ENCODE data around the gene MYOZ1. TPM values are rescaled to one million over a fixed set of nuclear protein-coding genes. Genes with fewer than 3 reads are reported as not detected.

Gene MYOZ1
- total and polyA plus RNA-seq, 5 experiments from 2014 or later: not detected

DNA sequence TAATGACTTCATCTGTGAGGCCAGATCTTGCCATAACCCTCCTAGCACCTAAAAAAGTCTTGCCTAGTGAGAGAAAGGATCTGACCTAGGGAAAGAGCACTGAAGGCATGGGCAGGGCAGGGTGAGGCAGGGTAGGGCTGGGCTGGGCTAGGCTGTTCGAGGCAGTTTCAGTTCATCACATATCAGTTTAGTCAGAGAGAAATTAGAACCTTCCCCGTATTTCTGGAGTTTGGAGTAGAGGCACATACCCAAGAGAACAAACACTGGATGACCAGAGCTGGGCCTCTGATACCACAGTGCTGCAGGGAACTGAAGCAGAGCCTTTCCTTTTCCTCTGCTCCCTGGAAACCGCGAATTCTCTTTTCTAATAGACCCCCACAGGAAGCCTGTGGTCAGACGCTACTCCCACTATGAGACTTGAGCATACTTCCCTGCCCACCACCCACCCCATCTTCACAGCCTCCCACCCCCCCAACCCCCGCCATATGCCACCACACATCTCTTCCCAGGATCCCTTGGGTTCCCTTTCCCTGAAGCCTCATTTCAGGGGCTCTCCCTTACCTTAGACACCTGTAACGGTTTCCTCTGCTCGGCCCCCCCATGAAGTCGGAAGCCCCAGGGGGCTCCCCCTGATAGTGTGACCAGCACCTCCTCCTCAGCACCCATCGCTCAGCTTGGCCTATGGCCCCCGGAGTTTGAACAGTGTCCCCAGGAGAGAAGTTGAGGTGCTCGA, 14.1 kb upstream of the MYOZ1 start:
- Mint-ChIP-seq H3K27ac (peak overlapping the region in 1 of 10 donors; percentile 32), H3K27me3 (peaks cover 0 to 2% (median 0%) of the 10 kb centered on the region in 5 donors), H3K4me3 (no peak overlapping the region), H3K9me3 (no peaks in the 10 kb centered on the region), H3K4me1 (peaks cover 5 to 8% (median 7%) of the 10 kb centered on the region in 4 donors), H3K36me3 (no peaks in the 10 kb centered on the region)
- ATAC-seq (no peak), DNase-seq (no peak)
- POLR2A ChIA-PET: no interaction called here

DNA sequence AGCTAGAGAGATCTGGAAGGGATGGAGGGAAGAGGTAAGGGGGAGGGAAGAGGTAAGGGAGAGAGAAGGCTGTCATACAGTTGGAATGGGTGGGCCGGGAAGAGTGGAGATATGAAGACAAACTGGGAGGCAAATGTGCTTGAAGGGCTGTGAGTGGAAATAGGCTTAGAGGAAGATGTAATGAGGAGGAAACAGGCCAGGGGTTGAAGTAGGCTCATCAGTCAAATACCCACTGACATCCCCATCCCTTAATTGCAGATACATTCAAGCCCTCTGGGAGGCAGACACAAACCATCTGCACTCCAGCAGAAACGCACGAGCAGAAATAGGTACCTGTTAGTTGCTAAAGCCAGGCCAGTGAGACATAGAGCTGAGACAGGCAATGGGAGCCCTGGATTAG, 12.4 kb upstream of the MYOZ1 start:
- Mint-ChIP-seq H3K27ac (no peak overlapping the region), H3K4me3 (no peak overlapping the region), H3K4me1 (peaks cover 5 to 11% (median 7%) of the 10 kb centered on the region in 4 donors), H3K27me3 (peaks cover 0 to 3% (median 0%) of the 10 kb centered on the region in 5 donors), H3K36me3 (no peaks in the 10 kb centered on the region), H3K9me3 (no peaks in the 10 kb centered on the region)
- POLR2A ChIA-PET: no interaction called here
- DNase-seq (no peak), ATAC-seq (no peak)

DNA sequence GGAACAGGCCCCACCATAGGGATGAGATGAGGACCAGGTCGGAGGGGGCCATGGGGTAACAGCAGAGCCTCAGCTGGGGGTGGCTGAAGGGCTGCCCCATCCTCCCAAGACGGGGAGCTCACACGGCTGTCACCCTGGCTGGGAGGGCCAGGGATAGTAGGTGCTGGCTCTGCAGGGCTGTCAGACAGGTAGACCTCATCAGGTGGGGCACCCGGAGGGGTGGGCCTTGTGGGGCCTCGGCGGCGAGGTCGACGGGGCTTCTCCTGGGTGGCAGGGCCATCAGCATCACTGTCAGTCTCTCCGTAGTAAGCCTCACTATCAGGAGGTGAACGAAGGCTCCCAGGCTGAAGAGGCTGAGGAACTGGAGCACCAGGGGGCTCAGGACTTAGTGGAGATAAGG, 11.9 kb upstream of the MYOZ1 start:
- peaks cover 0 to 3% (median 0%) of the 10 kb centered on the region in 5 donors for H3K27me3 Mint-ChIP-seq
- no peak overlapping the region for H3K4me3 Mint-ChIP-seq
- H3K36me3 Mint-ChIP-seq: no peaks in the 10 kb centered on the region
- H3K9me3 Mint-ChIP-seq: no peaks in the 10 kb centered on the region
- DNase-seq (no peak), ATAC-seq (no peak)
- no peak overlapping the region for H3K27ac Mint-ChIP-seq
- H3K4me1 Mint-ChIP-seq: peaks cover 5 to 11% (median 8%) of the 10 kb centered on the region in 4 donors
- POLR2A ChIA-PET: no interaction called here

DNA sequence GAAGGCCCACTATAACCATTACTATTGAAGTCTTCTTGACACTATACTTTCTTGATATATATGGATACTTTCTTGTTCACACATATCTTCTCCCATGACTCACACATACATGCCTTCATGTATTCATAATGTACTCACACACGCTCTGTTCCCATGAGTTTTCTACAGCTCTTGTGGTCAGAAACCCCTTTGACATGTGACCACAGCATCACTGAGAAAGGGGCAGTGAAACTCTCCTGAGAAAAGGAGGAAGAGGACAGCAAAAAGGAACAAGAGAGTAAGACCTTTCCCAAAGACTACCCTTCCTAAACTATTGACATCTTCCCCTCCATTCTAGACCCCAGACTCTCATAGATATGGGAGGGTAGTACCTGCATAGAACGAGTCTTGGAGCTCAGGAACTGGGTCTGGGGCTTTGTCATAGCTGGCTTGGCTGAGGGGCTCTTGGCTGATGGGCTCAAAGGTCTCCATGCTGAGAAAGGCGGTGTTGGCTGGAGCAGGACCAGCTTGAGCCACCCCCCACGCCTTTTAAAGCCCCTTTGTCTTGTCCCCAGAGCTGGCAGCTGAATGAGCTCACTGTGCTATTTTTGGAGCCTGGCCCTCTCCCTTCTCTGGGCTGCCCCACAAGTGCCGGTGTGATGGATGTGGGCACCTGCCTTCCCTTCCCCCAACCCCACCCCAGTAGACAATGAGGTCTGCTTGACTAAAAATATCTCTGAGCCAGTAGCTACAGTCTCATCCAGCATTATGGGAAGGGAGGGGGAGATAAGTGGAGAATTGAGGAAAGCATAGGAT, 9.5 kb upstream of the MYOZ1 start:
- peaks cover 0 to 8% (median 2%) of the 10 kb centered on the region in 5 donors for H3K27me3 Mint-ChIP-seq
- no peaks in the 10 kb centered on the region for H3K36me3 Mint-ChIP-seq
- POLR2A ChIA-PET: no interaction called here
- ATAC-seq: no peak
- no peak overlapping the region for H3K4me3 Mint-ChIP-seq
- peaks cover 3 to 17% (median 11%) of the 10 kb centered on the region in 4 donors for H3K4me1 Mint-ChIP-seq
- H3K9me3 Mint-ChIP-seq: no peaks in the 10 kb centered on the region
- DNase-seq: no peak
- peak overlapping the region in 1 of 10 donors; percentile 19 for H3K27ac Mint-ChIP-seq

DNA sequence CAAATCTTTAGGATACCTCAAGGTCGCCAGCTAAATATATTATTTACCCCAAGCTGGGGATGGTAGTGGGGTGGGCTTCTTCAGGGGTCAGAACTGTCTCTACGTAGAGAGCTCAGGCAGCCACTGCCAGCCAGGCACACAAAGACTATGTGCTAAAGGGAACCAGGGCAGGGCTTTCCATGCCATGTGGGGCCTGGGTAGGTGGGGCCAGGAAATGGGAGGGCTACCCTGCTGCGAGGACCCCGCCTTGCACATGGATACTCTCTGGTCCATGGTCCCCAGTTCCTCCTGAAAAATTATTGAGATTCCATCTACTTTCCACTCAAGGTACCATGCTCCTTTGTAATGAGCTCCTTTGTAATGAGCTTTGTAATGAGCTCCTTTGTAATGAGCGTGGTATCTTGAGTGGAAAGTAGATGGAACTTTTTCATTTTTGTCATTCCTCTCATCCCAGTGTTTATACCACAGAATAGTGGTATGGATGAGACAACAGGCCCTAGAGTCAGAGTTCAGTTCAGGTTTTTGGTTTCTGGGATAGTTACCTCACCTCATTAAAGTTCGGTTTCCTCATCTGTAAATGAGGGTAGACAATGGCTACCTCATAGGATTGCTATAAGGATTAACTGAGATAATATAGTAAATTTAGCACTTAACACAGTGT, 8.7 kb upstream of the MYOZ1 start:
- Mint-ChIP-seq H3K9me3 (no peaks in the 10 kb centered on the region), H3K36me3 (no peaks in the 10 kb centered on the region), H3K4me1 (peaks cover 0 to 13% (median 8%) of the 10 kb centered on the region in 4 donors), H3K4me3 (no peak overlapping the region), H3K27me3 (peaks cover 0 to 8% (median 2%) of the 10 kb centered on the region in 5 donors), H3K27ac (no peak overlapping the region)
- POLR2A ChIA-PET: interaction anchor here (0.5 kb wide), 1 partner anchor 169 kb away, joined by 5 read pairs; no protein-coding TSS in a partner anchor
- DNase-seq (no peak), ATAC-seq (no peak)

DNA sequence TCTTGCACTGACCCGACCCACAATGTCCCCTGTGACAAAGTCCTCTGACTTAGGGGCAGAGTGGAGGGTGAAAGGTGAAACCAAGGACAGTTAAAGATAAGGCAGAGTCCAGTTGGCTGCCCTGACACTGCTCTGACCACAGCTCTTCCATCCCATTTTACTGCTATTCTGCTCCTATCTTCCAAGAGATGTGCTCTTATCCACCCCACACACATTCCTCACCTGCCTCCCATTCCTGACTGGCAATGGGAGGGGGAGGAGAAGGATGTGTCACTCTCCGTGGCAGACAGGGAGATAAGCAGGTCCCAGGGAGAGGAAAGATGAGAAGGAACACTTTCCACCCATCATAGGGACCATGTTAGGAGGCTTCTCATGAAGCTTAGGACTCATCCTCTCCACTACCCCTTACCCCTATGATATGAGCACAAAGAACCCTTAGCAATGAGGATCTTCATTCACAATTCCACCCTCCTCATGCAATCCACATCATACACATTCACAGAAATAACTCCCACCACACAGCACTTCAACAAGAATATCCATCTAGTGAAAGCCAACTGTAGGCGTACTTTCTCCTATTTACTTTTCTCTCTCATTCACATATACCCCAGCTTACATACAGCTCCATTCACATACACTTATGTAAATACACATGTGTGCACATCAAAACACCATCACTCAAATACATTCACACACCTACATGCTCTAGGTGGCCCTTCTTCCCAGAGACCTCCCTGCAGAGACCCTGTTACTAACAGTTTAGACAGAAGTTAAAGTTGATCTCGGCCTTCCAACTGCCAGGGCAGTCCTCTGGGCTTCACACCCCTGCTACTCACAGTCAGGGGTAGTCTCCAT, 7.9 kb upstream of the MYOZ1 start:
- no peaks in the 10 kb centered on the region for H3K9me3 Mint-ChIP-seq
- ATAC-seq (no peak), DNase-seq (no peak)
- POLR2A ChIA-PET: interaction anchor here (0.5 to 1.7 kb wide), 2 partner anchors 113 to 168 kb away, joined by 4 to 5 read pairs; no protein-coding TSS in a partner anchor
- peak overlapping the region; percentile 2 to 83 (median 54) for H3K4me3 Mint-ChIP-seq
- H3K27ac Mint-ChIP-seq: peak overlapping the region in 3 of 10 donors; percentile 13 to 80 (median 41)
- H3K36me3 Mint-ChIP-seq: no peaks in the 10 kb centered on the region
- peaks cover under 1 to 13% (median 8%) of the 10 kb centered on the region in 4 donors for H3K4me1 Mint-ChIP-seq
- peaks cover 0 to 8% (median 2%) of the 10 kb centered on the region in 5 donors for H3K27me3 Mint-ChIP-seq

DNA sequence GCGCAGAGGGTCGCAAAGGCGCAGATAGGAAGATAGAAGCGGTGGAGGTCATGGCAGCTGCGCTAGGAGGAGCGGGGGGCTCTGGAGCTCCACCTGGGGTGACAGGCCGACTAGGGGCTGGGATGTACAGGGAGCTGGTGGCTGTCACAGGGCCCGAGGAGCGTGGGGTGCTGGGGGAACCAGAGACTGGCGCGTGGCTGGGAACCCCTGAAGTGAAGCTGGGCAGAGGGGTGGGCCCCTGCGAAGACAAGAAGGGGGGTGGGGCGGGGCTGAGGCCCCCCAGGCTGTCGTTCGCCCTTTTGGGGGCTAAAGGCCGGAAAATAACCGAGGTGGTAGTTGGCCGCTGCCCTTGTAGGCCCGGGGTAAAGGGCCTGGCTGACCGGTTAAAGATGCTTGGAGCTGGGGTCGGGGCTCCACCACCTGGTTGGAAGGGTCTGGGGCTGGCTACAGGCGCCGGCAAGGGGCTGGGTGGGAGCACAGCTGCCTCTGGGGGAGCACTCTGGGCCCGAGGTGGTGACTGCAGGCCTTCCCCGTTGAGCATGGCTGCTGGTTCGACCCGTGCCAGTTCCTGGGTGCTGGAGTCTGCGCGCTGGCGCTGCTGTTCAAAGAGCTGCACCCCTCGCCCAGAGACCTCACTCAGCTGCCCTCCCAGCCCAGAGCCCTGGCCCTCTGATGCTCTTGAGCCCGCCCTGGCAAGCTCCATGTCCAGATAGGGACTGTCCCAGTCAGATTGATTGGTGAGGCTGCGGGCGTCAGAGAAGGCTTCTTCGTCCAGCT, 6.8 kb upstream of the MYOZ1 start:
- H3K36me3 Mint-ChIP-seq: no peaks in the 10 kb centered on the region
- DNase-seq: no peak
- peaks cover 0 to 8% (median 4%) of the 10 kb centered on the region in 5 donors for H3K27me3 Mint-ChIP-seq
- peak overlapping the region; percentile 68 to 87 (median 78) for H3K4me3 Mint-ChIP-seq
- peak in 1 of 2 donors; percentile 43 for ATAC-seq
- peak overlapping the region in 5 of 10 donors; percentile 19 to 80 (median 62) for H3K27ac Mint-ChIP-seq
- POLR2A ChIA-PET: interaction anchor here (0.6 to 1.7 kb wide), 3 partner anchors 25 to 112 kb away, joined by 3 to 4 read pairs (median 4); no protein-coding TSS in a partner anchor
- no peaks in the 10 kb centered on the region for H3K9me3 Mint-ChIP-seq
- peaks cover 4 to 13% (median 10%) of the 10 kb centered on the region in 4 donors for H3K4me1 Mint-ChIP-seq

DNA sequence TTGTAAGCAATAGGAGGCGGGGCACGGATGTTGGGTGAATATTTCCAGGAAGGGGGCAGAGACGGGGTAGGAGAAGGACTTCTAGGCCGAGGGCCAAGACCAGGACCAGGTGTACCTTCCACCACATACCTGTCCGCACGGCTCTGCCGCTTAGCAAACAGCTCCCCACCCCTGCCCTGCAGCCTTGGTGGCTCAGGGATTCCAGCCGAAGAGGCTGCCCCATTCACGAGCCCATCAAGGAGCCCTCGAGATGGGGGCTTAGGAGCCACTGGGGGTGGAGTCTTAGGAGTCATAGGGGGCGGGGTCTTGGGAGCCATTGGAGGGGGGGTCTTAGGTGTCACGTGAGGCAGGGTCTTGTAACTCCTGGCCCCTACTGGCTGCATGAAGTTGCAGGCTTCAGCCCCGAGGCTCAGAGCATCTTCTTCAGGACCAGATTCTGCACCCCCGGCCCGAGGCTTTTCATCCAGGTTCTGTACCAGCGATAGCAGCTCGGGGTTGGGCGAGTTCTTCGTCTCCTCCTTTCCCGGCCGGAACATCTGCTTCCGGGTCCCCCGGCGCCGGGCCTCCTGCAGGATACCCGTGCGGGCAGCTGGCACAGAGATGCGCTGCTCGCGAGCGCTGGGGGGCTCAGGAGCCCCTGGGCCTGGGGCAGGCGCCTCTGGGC, 6.1 kb upstream of the MYOZ1 start:
- Mint-ChIP-seq H3K4me3 (peak overlapping the region; percentile 68 to 87 (median 78)), H3K4me1 (peaks cover 4 to 13% (median 10%) of the 10 kb centered on the region in 4 donors), H3K9me3 (no peaks in the 10 kb centered on the region), H3K27ac (peak overlapping the region in 4 of 10 donors; percentile 23 to 81 (median 64)), H3K36me3 (no peaks in the 10 kb centered on the region), H3K27me3 (peaks cover 0 to 8% (median 4%) of the 10 kb centered on the region in 5 donors)
- DNase-seq (peak in 6 of 10 donors; percentile 2 to 40 (median 26)), ATAC-seq (peak; percentile 43 to 61)
- POLR2A ChIA-PET: interaction anchor here (0.6 to 1.7 kb wide), 3 partner anchors 29 to 132 kb away, joined by 3 to 4 read pairs (median 4); no protein-coding TSS in a partner anchor

DNA sequence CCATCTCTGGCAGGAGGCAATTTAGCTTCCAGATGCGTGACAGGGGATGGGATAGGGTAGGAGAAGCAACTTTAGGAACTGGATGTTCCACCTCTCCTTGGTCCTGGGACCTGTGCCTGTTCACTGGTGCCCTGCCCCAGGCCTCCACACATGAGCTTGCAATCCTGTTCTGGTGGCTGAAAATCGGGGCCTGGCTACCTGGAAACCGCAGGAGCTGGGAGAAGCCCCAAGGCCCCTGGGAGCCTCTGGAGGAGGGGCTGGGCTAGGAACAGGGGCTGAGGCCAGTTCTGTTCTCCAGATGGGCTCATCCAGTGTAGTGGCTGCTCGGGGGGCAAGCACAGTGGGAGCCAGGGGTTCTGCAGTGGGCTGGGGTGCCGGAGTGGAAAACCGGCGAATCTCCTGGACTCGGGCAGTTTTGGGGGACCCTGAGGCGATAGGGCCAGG, 5.3 kb upstream of the MYOZ1 start:
- DNase-seq (no peak), ATAC-seq (no peak)
- H3K27ac Mint-ChIP-seq: peak overlapping the region in 2 of 10 donors; percentile 74 to 81
- H3K4me1 Mint-ChIP-seq: peaks cover 4 to 13% (median 10%) of the 10 kb centered on the region in 4 donors
- H3K36me3 Mint-ChIP-seq: no peaks in the 10 kb centered on the region
- peaks cover 0 to 8% (median 4%) of the 10 kb centered on the region in 5 donors for H3K27me3 Mint-ChIP-seq
- POLR2A ChIA-PET: interaction anchor here (0.6 kb wide), 1 partner anchor 131 kb away, joined by 3 read pairs; no protein-coding TSS in a partner anchor
- H3K4me3 Mint-ChIP-seq: peak overlapping the region; percentile 0 to 87 (median 76)
- no peaks in the 10 kb centered on the region for H3K9me3 Mint-ChIP-seq

DNA sequence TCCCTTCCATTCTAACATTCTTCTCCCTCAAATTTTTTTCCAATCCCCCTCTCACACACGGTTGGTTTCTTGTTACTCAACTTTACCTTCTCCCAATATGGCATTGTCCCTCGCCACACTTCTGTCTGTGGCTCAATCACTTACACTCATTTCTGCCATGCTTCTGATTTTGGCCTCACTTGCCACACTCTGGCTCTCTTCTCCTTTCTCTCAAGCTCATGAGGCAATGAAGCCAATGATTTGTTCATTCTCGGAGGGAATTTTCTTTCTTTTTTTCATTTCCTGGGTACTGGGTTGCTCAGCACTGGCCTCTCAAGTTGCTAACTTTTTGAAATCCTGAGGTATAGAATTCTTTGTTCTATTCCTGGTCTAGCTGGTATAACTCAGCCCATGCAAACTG, 4.0 kb upstream of the MYOZ1 start:
- H3K9me3 Mint-ChIP-seq: no peaks in the 10 kb centered on the region
- no peaks in the 10 kb centered on the region for H3K36me3 Mint-ChIP-seq
- H3K4me3 Mint-ChIP-seq: peak overlapping the region in 1 of 10 donors; percentile 40
- DNase-seq (no peak), ATAC-seq (no peak)
- POLR2A ChIA-PET: interaction anchor here (1.6 kb wide), 1 partner anchor 114 kb away, joined by 3 read pairs; no protein-coding TSS in a partner anchor
- peaks cover 4 to 13% (median 7%) of the 10 kb centered on the region in 4 donors for H3K4me1 Mint-ChIP-seq
- H3K27me3 Mint-ChIP-seq: peaks cover 0 to 12% (median 4%) of the 10 kb centered on the region in 5 donors
- peak overlapping the region in 1 of 10 donors; percentile 17 for H3K27ac Mint-ChIP-seq

All from naive thymus-derived CD8-positive, alpha-beta T cell (primary cell).